Measurements from ENCODE around the gene ZNF454.

Gene ZNF454

GRCh38 chr5:178984145-178985072 lies 43.4 kb downstream of the ZNF454 start:
- no peaks in the 10 kb centered on the region for H3K27me3 ChIP-seq
- no peak for TF ChIP-seq CTCF (IDR thresholded peaks at IDR 0.05)
- H3K4me3 ChIP-seq (ENCODE audit: low read depth in 1 of 2, low read length in 1 of 2), result no peak overlapping the region
- no peaks in the 10 kb centered on the region for H3K36me3 ChIP-seq
- H3K4me1 ChIP-seq (ENCODE audit: control insufficient read depth in 1 of 2, insufficient read depth in 1 of 2, low read depth in 1 of 2, low read length in 1 of 2), result no peaks in the 10 kb centered on the region
- H3K27ac ChIP-seq, result no peak overlapping the region
- peaks cover 9% of the 10 kb centered on the region for H3K9me3 ChIP-seq

- H3K27ac ChIP-seq, result no peak overlapping the region
These were observed 45.4 kb downstream of the ZNF454 start for GRCh38 chr5:178986326-178986960.

GRCh38 chr5:178988436-178989220 lies 47.6 kb downstream of the ZNF454 start:
- Histone ChIP-seq H3K9me3 (no peaks in the 10 kb centered on the region), H3K36me3 (no peaks in the 10 kb centered on the region), H3K4me3 (ENCODE audit: low read depth in 1 of 2, low read length in 1 of 2) (no peak overlapping the region), H3K27me3 (peaks cover 16% of the 10 kb centered on the region), H3K27ac (no peak overlapping the region), H3K4me1 (ENCODE audit: control insufficient read depth in 1 of 2, insufficient read depth in 1 of 2, low read depth in 1 of 2, low read length in 1 of 2) (no peaks in the 10 kb centered on the region)
- TF ChIP-seq CTCF (IDR thresholded peaks at IDR 0.05), result no peak

More at GRCh38 chr5:178986326-178986960, 45.4 kb downstream of the ZNF454 start:
- H3K9me3 ChIP-seq, result peaks cover 7% of the 10 kb centered on the region
- no peak for TF ChIP-seq CTCF (IDR thresholded peaks at IDR 0.05)
- H3K4me3 ChIP-seq (ENCODE audit: low read depth in 1 of 2, low read length in 1 of 2), result no peak overlapping the region
- H3K36me3 ChIP-seq, result no peaks in the 10 kb centered on the region
- no peaks in the 10 kb centered on the region for H3K4me1 ChIP-seq (ENCODE audit: control insufficient read depth in 1 of 2, insufficient read depth in 1 of 2, low read depth in 1 of 2, low read length in 1 of 2)
- no peaks in the 10 kb centered on the region for H3K27me3 ChIP-seq

GRCh38 chr5:178989311-178989710 lies 48.3 kb downstream of the ZNF454 start:
- no peak overlapping the region for H3K4me3 ChIP-seq (ENCODE audit: low read depth in 1 of 2, low read length in 1 of 2)
- no peaks in the 10 kb centered on the region for H3K36me3 ChIP-seq
- TF ChIP-seq CTCF (IDR thresholded peaks at IDR 0.05), result no peak
- H3K4me1 ChIP-seq (ENCODE audit: control insufficient read depth in 1 of 2, insufficient read depth in 1 of 2, low read depth in 1 of 2, low read length in 1 of 2), result no peaks in the 10 kb centered on the region
- H3K27ac ChIP-seq, result no peak overlapping the region
- no peaks in the 10 kb centered on the region for H3K9me3 ChIP-seq
- H3K27me3 ChIP-seq, result peaks cover 23% of the 10 kb centered on the region

GRCh38 chr5:178990491-178990890 lies 49.5 kb downstream of the ZNF454 start:
- no peak for TF ChIP-seq CTCF (IDR thresholded peaks at IDR 0.05)
- Histone ChIP-seq H3K27ac (no peak overlapping the region), H3K27me3 (peaks cover 35% of the 10 kb centered on the region), H3K4me1 (ENCODE audit: control insufficient read depth in 1 of 2, insufficient read depth in 1 of 2, low read depth in 1 of 2, low read length in 1 of 2) (no peaks in the 10 kb centered on the region), H3K9me3 (no peaks in the 10 kb centered on the region), H3K4me3 (ENCODE audit: low read depth in 1 of 2, low read length in 1 of 2) (no peak overlapping the region), H3K36me3 (no peaks in the 10 kb centered on the region)
